ENCODE measurements around the gene TRAPPC12.

Gene TRAPPC12

DNA sequence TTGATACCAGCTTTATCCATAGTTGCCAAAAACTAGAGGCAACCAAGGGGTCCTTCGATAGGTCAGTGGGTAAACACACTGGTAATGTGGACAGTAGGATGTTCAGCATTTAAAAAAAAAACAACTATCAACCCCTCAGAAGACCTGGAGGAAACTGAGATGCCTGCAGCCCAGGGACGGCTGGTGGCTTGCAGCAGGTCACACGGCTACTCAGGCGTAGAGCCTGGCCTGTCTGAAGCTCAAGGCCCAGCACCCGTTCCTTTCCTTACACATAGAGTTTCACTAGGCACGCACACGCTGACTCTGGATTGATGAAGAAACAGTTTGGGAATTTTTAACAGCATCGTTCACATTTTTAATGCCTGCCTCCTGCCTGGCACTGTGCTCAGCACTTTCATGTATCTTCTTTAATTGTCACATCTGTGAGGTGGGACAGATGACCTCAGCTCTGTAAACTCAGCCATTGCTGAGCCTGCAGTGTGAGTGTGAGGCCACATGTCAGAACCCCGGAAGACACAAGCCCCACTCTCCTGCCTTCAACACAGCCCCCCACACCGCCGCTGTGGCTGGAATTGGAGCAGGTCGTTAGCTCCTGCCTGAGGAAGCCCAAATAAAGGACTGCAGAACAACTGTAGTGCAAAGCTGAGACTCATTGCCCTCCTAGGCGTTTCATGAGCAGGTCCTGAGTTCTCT lies 40.7 kb downstream of the TRAPPC12 start:
- Histone ChIP-seq H3K4me3 (ENCODE audit: low read length) (no peak overlapping the region), H3K27ac (ENCODE audit: low read depth, low read length) (no peak overlapping the region), H3K9ac (ENCODE audit: low read length) (no peak overlapping the region), H3K27me3 (ENCODE audit: control insufficient read depth, insufficient read depth, low read length) (no peaks in the 10 kb centered on the region), H3K4me1 (ENCODE audit: control insufficient read depth, insufficient read depth, low read length) (no peaks in the 10 kb centered on the region), H3K36me3 (ENCODE audit: control insufficient read depth, insufficient read depth, low read length) (peaks cover 17% of the 10 kb centered on the region)

DNA sequence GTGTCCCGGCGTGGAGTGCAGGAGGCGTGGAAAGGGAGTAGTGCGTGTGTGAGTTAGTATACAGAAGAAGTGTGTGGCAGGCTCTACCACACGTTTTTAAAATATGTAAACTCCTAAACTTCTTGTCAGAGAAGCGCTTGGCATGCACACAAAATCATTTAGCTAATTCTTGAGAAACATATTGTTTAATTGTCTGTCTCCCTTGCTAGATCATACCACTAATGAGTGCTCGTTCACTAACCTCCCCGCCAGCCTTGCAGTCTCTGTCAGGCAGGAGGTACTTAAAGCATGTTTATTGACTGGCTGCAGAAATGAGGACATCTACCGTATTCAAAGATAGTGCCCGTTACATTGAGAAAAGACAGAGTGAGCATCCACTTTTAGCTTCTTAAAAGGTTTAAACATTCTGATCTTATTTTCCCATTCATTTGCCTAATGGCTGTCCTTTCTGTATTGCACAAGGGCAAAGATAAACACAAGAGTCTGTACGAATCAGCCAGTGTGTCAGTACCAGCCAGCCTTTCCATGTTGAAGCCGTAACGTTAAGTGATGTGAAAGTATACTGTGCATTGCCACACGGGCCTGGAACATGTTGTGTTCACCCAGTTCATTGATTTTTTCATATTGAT lies 41.4 kb downstream of the TRAPPC12 start:
- no peak overlapping the region for H3K9ac ChIP-seq (ENCODE audit: low read length)
- no peaks in the 10 kb centered on the region for H3K27me3 ChIP-seq (ENCODE audit: control insufficient read depth, insufficient read depth, low read length)
- no peak overlapping the region for H3K4me3 ChIP-seq (ENCODE audit: low read length)
- H3K27ac ChIP-seq (ENCODE audit: low read depth, low read length): no peak overlapping the region
- H3K4me1 ChIP-seq (ENCODE audit: control insufficient read depth, insufficient read depth, low read length): no peaks in the 10 kb centered on the region
- H3K36me3 ChIP-seq (ENCODE audit: control insufficient read depth, insufficient read depth, low read length): peaks cover 21% of the 10 kb centered on the region

DNA sequence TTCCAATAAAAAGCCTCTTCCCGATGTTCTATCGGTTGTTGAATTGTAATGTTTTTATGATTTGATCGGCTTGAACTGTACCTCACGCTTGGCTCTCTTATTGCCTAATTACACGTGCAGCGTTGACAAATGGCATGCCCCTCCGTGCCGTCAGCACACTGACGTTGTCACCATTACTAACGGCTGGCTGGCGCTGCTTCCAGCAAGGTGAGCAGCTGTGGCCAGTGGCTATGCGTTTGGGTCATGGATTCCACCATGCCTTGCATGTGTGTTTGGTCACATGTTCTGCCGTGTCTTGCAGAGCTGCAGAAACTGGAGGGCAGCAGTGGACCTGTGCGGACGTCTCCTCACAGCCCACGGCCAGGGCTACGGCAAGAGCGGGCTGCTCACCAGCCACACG lies 42.1 kb downstream of the TRAPPC12 start:
- H3K9ac ChIP-seq (ENCODE audit: low read length): no peak overlapping the region
- H3K4me3 ChIP-seq (ENCODE audit: low read length): no peak overlapping the region
- H3K36me3 ChIP-seq (ENCODE audit: control insufficient read depth, insufficient read depth, low read length): peaks cover 21% of the 10 kb centered on the region

DNA sequence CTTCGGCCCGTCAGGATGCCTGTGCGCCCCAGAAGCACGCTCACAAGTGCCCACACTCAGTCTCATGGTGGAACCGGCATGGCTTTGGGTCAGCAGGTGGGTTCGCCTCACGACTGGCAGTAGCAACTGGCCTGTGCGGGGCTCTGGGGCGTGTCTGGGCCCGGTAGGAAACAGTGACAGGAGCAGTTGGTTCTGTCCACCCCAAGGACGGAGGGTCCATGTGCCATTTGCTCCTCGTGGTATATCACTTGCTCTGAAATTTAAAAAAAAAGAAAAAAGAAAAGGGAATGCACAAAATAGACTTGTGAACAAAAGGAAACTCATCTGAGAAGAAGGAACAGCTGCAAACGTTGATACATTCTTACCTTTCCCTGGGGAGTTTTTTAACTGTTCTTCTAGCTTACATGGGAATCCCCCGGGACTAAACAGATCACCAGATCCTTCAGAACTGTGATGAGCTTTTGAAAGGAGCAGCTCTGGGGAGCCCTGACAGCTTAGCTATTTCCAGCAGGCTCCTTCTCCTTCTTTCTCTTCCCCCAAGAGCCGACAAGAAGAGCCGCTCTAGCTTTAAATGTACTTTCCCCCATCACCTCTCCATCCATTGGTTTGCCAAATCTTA lies 42.8 kb downstream of the TRAPPC12 start:
- H3K4me3 ChIP-seq (ENCODE audit: low read length): no peak overlapping the region
- H3K27me3 ChIP-seq (ENCODE audit: control insufficient read depth, insufficient read depth, low read length): no peaks in the 10 kb centered on the region
- no peak overlapping the region for H3K9ac ChIP-seq (ENCODE audit: low read length)

More for the DNA sequence above, 42.1 kb downstream of the TRAPPC12 start:
- Histone ChIP-seq H3K27ac (ENCODE audit: low read depth, low read length) (no peak overlapping the region), H3K4me1 (ENCODE audit: control insufficient read depth, insufficient read depth, low read length) (no peaks in the 10 kb centered on the region), H3K27me3 (ENCODE audit: control insufficient read depth, insufficient read depth, low read length) (no peaks in the 10 kb centered on the region)

DNA sequence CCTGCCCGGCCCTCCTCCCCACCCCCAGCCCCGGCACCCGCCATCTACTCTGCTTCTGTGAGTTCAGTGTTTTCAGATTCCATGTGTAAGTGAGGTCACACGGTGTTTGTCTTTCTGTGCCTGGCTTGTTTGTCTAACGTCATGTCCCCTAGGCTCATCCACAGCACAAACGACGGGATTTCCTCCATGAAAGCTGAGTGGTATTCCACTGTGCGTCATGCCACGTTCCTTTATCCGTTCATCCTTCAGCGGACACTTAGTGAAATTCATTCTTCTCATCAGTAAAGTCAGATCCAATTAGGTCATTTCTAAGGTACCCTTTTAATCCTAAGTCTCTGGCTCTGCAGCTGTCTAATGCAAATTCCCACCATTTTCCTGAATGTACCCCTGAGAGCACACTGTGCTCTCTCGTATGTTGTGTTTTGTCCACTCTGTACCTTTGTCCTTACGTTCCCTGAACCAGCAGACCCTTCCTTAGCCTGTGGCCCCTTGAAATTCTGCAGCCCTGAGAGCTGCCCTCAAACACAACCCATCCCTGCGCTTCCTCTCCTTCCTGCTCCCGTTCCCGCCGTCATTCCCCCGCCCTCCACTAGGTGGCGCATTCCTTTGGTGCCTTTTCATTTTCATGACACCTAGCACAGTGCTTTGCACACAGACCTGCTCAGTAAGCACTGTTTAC lies 44.1 kb downstream of the TRAPPC12 start:
- no peak overlapping the region for H3K27ac ChIP-seq (ENCODE audit: low read depth, low read length)
- H3K9ac ChIP-seq (ENCODE audit: low read length): no peak overlapping the region
- no peaks in the 10 kb centered on the region for H3K27me3 ChIP-seq (ENCODE audit: control insufficient read depth, insufficient read depth, low read length)
- no peaks in the 10 kb centered on the region for H3K4me1 ChIP-seq (ENCODE audit: control insufficient read depth, insufficient read depth, low read length)
- peaks cover 21% of the 10 kb centered on the region for H3K36me3 ChIP-seq (ENCODE audit: control insufficient read depth, insufficient read depth, low read length)
- no peak overlapping the region for H3K4me3 ChIP-seq (ENCODE audit: low read length)

More for the DNA sequence above, 42.8 kb downstream of the TRAPPC12 start:
- H3K36me3 ChIP-seq (ENCODE audit: control insufficient read depth, insufficient read depth, low read length): peaks cover 21% of the 10 kb centered on the region
- no peaks in the 10 kb centered on the region for H3K4me1 ChIP-seq (ENCODE audit: control insufficient read depth, insufficient read depth, low read length)
- no peak overlapping the region for H3K27ac ChIP-seq (ENCODE audit: low read depth, low read length)

DNA sequence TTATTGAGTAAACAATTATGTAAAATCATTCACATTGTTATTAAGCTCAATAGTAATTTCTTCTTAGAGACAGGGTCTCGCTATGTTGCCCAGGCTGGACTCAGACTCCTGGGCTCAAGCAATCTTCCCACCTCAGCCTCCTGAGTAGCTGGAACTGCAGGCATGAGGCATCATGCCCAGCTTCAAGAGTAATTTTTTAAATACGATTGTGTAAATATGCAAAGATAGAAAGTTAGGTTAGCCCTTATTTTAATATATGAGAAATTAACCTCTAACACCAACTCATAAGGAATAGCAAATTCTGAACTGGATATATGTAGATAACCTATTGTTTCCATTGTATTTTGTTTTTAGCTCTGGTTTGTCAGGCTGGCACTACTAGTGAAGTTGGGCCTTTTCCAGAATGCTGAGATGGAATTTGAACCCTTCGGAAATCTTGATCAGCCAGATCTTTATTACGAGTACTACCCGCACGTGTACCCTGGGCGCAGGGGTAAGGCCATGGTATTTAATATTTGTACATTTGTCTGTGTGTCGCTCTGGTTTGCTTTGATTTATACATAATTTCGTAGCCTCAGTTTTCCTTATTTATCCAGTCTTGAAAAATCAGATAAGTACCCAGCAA lies 44.8 kb downstream of the TRAPPC12 start:
- Histone ChIP-seq H3K27me3 (ENCODE audit: control insufficient read depth, insufficient read depth, low read length) (no peaks in the 10 kb centered on the region), H3K27ac (ENCODE audit: low read depth, low read length) (no peak overlapping the region), H3K4me3 (ENCODE audit: low read length) (no peak overlapping the region), H3K36me3 (ENCODE audit: control insufficient read depth, insufficient read depth, low read length) (peaks cover 28% of the 10 kb centered on the region), H3K4me1 (ENCODE audit: control insufficient read depth, insufficient read depth, low read length) (no peaks in the 10 kb centered on the region), H3K9ac (ENCODE audit: low read length) (no peak overlapping the region)

DNA sequence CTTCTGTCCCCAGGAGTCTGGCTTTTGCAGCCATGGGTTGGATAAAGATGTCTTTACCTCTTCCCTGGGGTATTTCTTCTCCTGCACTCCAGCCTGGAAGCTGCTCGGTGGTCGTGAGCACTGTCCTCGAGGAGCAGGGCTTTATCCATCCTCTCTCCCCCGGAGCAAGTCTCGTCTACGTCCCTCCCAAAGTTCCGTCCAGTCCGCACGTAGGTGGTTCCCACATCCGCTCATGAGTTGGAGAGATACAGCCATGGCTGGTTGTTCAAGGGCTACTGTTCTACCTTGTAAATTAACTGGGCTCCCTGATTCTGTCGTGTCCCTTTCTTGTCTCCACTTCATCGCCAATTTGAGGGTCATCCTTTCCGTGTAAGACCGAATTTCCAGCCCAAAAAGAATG lies 47.1 kb downstream of the TRAPPC12 start:
- Histone ChIP-seq H3K36me3 (ENCODE audit: control insufficient read depth, insufficient read depth, low read length) (peaks cover 38% of the 10 kb centered on the region), H3K27me3 (ENCODE audit: control insufficient read depth, insufficient read depth, low read length) (no peaks in the 10 kb centered on the region), H3K4me3 (ENCODE audit: low read length) (no peak overlapping the region), H3K27ac (ENCODE audit: low read depth, low read length) (no peak overlapping the region), H3K9ac (ENCODE audit: low read length) (no peak overlapping the region), H3K4me1 (ENCODE audit: control insufficient read depth, insufficient read depth, low read length) (no peaks in the 10 kb centered on the region)

DNA sequence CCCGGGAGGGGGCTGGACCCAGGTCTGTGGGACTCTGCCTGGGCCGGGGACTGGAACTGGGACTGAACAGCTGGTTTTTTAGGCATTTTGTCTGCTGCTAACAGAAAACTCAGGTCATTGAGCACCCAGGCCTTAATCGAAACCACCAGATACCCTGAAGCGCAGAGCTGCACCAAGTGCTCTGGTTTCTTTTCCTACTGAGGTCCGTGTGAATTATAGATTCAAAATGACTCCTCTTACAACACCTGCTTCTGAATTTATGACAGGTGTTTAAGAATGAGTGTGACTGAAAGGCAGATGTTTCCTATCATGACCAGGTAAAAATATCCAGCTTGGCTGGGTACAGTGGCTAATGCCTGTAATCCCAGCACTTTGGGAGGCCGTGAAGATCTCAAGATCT lies 47.8 kb downstream of the TRAPPC12 start:
- no peak overlapping the region for H3K27ac ChIP-seq (ENCODE audit: low read depth, low read length)
- H3K36me3 ChIP-seq (ENCODE audit: control insufficient read depth, insufficient read depth, low read length): peaks cover 33% of the 10 kb centered on the region
- H3K27me3 ChIP-seq (ENCODE audit: control insufficient read depth, insufficient read depth, low read length): no peaks in the 10 kb centered on the region
- no peak overlapping the region for H3K9ac ChIP-seq (ENCODE audit: low read length)
- H3K4me1 ChIP-seq (ENCODE audit: control insufficient read depth, insufficient read depth, low read length): no peaks in the 10 kb centered on the region
- H3K4me3 ChIP-seq (ENCODE audit: low read length): no peak overlapping the region

DNA sequence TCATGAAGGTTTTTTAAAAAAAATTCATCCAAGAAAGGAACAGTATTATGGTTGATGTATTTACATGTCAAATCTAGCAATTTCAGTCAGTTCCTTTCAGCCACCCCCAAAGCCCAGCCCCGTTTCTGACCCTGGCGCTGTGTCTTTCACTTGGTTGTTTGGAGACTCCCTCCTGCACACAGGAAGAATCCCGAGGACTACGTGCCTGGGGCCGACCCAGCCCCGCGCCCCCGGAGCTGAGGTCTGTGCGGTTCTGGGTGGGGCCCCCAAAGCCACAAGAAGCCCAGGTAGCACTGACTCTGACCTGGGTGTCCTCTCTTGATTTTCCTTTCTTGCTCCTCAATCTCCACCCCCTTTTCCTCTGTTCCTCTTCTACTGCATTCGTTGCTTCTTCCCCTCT lies 49.1 kb downstream of the TRAPPC12 start:
- Histone ChIP-seq H3K9ac (ENCODE audit: low read length) (no peak overlapping the region), H3K27me3 (ENCODE audit: control insufficient read depth, insufficient read depth, low read length) (no peaks in the 10 kb centered on the region), H3K4me1 (ENCODE audit: control insufficient read depth, insufficient read depth, low read length) (no peaks in the 10 kb centered on the region), H3K27ac (ENCODE audit: low read depth, low read length) (no peak overlapping the region), H3K36me3 (ENCODE audit: control insufficient read depth, insufficient read depth, low read length) (peaks cover 31% of the 10 kb centered on the region), H3K4me3 (ENCODE audit: low read length) (no peak overlapping the region)

DNA sequence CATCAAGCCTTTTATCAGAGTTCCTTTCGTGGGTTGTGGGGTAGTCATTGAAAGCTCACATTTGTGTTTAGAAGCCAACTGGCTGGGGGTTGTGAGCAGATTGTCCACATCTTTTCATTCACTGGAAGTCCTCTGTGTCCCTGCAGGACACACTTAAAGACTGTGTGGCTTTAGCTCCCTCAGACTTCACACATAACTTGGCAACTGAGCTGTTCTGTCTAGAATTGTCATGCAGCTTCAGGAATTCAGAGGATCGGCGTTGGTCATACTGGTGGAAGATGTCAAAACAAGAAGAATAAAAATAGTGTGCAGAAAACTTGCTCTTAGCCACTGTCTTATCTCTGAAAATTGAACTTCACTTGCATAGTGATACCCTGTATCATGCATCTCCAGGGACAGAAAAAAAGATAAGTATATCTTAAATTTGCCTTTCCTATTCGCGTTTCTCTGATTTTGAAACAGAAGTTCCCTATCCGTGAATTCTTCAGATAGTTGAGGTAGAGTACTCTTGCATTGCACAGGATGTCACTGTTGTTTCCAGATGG lies 49.6 kb downstream of the TRAPPC12 start:
- no peak overlapping the region for H3K4me3 ChIP-seq (ENCODE audit: low read length)
- H3K27me3 ChIP-seq (ENCODE audit: control insufficient read depth, insufficient read depth, low read length): no peaks in the 10 kb centered on the region
- H3K9ac ChIP-seq (ENCODE audit: low read length): no peak overlapping the region
- no peaks in the 10 kb centered on the region for H3K4me1 ChIP-seq (ENCODE audit: control insufficient read depth, insufficient read depth, low read length)
- H3K36me3 ChIP-seq (ENCODE audit: control insufficient read depth, insufficient read depth, low read length): peaks cover 29% of the 10 kb centered on the region
- H3K27ac ChIP-seq (ENCODE audit: low read depth, low read length): no peak overlapping the region

DNA sequence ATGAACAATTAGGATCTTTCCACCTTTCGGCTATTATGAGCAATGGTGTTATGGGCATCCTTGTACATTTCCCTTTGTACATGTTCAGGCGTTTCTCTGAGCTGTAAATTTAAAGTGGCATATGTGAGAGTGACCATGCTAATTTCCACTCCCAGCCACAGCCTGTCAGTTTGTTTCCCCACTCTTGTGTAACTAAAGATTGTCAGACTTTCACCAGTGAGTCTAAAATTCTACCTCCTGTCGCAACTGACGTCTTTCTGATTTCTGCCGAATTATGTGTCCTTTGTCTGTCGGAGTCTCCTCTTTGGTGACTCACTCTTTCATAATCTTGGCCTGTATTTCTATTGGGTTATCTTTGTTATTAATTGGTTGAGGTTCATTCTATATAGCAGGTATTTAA lies 50.7 kb downstream of the TRAPPC12 start:
- no peak overlapping the region for H3K27ac ChIP-seq (ENCODE audit: low read depth, low read length)
- H3K27me3 ChIP-seq (ENCODE audit: control insufficient read depth, insufficient read depth, low read length): no peaks in the 10 kb centered on the region
- H3K4me3 ChIP-seq (ENCODE audit: low read length): no peak overlapping the region
- H3K9ac ChIP-seq (ENCODE audit: low read length): no peak overlapping the region
- peaks cover 26% of the 10 kb centered on the region for H3K36me3 ChIP-seq (ENCODE audit: control insufficient read depth, insufficient read depth, low read length)
- no peaks in the 10 kb centered on the region for H3K4me1 ChIP-seq (ENCODE audit: control insufficient read depth, insufficient read depth, low read length)
